GM19043 (cell line): ENCODE data around the gene USP11.

ENCODE experiments used
- ATAC-seq: cut with Tn5 transposase; IDR thresholded peaks from one replicate; pipeline ENCODE4 v1.9.1; 2021; ENCODE audit warnings: low read depth; ENCODE audit not compliant: unreplicated experiment

Gene USP11

DNA sequence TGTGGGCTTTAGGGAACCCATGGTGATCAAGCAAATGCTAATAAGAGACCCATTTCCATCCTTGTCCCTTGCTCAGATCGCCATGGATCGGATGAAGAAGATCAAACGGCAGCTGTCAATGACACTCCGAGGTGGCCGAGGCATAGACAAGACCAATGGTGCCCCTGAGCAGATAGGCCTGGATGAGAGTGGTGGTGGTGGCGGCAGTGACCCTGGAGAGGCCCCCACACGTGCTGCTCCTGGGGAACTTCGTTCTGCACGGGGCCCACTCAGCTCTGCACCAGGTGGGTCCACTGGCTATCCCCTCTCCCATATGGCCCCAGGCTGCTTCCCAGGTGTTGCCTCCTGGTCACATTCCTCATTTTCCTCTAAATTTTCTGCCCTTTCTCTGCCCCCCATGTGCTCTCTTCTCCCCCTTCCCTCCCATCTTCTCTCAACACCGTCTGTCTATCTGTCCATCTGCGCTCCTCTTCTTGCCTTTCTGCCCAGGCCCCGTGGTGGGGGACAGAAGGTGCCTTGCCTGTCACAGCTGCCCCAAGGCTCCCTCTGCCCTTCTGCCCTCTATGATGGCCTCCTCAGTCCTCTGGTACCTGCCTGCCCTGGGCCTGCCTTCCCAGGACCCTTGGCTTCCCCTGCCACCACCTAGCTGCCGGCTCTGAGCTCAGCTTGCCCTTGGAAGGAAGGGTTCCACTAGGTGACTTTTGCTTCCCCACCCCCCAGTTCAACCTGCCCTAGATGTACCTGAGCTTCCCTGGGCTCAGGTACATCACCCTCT lies 9.1 kb upstream of the USP11 start:
- ATAC-seq, result no peak

DNA sequence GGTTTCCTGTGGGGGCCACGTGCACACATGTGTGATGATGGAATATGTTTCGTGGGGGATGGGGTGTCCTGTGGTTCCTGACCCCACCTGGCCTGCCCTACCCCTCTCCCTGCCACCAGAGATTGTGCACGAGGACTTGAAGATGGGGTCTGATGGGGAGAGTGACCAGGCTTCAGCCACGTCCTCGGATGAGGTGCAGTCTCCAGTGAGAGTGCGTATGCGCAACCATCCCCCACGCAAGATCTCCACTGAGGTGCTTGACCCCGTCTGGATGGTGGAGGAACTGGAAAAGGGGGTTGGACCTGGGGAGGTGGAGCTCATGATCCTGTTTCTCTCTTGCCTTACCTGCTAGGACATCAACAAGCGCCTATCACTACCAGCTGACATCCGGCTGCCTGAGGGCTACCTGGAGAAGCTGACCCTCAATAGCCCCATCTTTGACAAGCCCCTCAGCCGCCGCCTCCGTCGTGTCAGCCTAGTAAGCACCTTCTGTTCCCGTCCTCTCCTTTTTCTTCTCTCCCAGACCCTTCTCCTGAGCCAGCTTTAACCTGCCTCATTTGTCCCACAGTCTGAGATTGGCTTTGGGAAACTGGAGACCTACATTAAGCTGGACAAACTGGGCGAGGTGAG lies 8.4 kb upstream of the USP11 start:
- ATAC-seq, result no peak

DNA sequence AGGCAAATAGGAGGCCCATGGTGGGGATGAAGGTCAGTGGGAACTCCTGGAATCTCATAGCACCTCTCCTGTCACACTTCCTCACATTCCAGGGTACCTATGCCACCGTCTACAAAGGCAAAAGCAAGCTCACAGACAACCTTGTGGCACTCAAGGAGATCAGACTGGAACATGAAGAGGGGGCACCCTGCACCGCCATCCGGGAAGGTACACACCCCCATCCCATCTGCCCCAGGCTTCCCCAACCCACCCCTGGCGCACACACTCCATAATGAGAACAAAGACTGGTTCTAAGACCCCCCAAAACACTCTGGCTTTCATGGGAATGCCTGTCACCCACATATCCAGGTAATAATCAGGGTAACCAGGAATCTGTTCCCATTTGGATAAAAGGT lies 7.9 kb upstream of the USP11 start:
- no peak for ATAC-seq

DNA sequence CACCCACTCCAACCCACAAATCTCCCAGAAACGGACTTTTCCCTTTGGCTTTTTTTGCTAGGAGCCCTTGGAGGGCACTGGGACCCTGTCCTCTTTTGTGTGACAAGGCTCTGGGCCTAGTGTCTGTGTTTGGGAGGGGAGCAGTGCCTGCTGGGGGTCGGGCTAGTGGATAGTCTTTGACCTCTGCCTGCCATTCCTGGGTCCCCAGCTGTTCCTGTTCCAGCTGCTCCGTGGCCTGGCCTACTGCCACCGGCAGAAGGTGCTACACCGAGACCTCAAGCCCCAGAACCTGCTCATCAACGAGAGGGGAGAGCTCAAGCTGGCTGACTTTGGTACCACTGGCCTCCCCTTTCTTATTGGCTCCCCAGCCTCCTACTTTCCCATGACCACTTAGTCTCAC lies 6.7 kb upstream of the USP11 start:
- no peak for ATAC-seq

DNA sequence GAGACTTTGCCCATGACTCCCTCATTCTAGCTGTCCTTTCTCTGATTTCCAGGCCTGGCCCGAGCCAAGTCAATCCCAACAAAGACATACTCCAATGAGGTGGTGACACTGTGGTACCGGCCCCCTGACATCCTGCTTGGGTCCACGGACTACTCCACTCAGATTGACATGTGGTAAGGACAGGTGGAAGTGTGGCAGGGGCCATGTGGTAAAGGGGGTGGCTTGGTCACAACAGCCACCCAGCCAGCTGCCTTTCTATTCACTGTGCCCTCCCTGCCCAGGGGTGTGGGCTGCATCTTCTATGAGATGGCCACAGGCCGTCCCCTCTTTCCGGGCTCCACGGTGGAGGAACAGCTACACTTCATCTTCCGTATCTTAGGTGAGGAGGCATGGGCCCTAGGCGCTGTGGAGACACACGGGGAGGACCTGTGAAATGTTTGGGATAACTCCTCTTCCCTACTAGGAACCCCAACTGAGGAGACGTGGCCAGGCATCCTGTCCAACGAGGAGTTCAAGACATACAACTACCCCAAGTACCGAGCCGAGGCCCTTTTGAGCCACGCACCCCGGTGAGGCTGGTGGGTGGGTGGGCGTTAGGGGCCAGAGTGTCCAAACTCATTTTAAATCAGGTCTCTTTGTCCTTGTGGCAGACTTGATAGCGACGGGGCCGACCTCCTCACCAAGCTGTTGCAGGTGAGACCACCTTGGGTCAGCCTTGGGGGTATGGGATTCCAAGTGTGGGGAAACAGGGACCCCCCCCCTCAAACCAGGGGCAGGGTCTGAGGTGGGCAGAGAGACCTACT lies 6.1 kb upstream of the USP11 start:
- no peak for ATAC-seq

DNA sequence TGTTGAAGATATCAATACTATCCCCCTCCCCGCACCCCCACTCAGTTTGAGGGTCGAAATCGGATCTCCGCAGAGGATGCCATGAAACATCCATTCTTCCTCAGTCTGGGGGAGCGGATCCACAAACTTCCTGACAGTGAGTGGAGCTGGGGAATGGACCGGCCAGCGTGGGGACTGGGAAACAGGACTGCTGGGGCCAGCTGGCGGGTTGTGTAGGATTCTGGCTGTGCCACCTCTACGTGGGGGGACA lies 5.5 kb upstream of the USP11 start:
- ATAC-seq, result no peak

DNA sequence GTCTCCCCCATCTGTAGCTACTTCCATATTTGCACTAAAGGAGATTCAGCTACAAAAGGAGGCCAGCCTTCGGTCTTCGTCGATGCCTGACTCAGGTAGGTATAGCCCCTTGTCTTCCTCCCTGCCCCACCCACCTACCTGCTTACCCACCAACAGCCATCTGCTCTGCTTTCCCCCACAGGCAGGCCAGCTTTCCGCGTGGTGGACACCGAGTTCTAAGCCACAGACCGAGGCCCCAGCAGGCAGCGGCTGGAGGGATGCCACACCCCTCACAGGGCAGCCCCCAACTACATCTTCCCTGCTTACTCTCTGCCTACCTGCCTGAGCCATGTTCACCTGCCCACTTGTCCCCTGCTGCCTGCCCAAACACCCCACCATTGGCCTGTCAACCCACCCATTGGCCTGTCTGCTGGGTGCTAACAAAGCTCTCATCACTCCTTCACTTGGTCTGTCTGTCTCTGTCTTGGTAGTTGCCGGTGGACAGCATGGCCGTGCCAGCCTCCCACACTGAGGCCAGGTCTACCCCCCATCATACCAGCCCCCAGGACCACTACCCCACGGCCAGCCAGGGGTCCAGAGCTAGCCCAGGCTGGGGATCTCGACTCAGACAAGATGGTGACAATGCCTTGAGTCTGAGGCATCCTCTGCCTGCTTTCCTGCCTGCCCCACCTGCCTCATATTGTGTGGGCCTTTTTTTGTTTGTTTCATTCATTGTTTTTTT lies 4.1 kb upstream of the USP11 start:
- no peak for ATAC-seq

DNA sequence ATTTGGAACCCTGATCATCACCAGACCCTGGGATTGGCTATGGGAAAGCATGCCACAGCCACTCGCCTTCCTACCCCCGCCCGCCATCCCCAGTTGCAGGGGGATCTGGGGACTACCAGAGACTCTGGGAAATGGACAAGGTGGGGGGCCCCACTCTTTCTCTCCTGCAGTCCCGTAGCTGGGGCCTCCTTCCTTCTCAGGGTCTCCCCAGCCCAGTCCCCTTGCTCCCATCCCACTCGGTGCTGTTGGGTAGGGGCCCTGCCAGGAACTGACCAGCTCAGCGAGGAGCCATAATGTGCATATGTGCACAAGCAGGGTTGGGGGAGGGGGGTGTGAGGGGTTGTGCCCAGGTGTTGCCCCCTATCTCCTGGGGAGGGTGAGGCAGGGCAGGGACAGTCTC lies 3.4 kb upstream of the USP11 start:
- no peak for ATAC-seq

DNA sequence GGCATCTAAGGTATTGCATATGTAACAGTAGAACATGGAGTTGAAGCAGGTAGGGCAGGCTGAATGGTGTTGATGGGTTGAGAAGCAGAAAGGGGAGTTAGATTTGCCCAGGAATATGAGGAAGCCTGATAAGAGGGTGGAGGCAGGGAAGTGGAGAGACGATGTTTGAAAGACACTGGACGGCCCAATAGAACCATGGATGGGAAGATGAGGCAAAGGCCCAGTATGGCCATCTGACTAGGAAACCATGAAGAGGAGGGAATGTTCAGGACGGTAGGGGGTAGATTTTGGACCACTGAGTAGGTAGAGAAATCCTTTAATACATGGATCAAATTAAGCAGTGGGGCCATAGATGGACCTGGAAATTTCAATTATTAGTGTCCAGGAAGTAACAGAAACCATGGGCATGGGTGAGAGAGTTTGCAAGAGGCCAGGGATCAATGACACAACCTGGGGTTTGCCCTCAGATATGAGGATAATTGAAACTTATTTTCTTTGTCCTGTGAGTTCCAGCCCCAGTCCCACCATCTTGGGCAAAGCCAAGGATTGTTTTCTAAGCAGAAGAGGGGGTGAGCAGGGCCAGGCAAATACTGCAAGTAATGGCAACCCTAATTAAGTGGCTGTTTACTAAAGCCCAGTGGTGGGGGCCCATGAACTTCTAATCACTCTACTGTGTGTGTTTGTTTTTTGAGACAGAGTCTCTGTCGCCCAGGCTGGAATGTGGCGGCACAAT lies 2.5 kb upstream of the USP11 start:
- no peak for ATAC-seq

DNA sequence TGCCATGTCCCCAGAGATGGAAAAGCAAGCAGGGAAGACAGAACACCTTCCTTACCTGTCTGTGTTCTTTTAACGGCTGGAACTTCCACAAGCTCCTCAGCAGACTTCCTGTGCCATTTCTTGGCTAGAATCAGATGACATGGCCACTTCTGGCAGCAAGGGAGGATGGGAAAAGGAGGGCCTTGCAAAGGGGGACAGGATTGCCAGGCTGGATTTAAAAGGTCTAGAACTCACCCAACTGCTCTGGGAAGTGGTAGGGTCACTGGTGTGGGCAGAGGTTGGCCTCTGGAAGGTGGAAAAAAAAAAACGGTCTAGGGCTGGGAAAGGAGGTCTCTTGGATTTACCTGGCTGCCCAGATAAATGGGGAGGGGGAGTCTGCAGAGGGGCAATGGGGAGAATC lies 1.6 kb upstream of the USP11 start:
- no peak for ATAC-seq

DNA sequence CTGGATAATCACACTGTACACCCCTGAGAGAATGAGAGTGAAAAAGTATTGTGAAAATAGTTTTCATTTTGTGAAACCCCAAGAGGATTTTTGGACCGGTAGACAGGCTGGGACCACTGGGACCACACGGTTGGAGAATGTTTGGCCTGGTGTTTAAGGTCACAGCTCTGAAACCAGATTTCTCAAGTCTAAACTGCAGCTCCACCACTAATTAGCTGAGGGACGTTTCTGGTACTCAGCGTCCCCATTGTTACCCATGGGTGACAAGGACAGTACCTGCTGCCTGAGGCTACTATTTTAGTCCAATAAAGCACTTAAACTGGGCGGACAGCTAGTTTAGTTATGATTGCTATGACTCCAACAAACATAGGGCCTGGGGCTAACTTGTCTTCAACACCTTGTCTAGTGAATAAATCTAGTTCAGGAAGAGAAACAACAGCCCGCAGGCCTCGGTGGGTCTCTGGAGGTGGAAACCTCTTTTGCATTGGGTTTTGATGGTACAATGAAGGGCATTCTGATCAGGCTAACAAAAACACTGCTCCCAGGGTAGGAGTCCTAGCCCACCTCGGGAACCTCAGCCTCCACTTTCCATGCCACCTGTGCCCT lies 509 bp upstream of the USP11 start:
- no peak for ATAC-seq

DNA sequence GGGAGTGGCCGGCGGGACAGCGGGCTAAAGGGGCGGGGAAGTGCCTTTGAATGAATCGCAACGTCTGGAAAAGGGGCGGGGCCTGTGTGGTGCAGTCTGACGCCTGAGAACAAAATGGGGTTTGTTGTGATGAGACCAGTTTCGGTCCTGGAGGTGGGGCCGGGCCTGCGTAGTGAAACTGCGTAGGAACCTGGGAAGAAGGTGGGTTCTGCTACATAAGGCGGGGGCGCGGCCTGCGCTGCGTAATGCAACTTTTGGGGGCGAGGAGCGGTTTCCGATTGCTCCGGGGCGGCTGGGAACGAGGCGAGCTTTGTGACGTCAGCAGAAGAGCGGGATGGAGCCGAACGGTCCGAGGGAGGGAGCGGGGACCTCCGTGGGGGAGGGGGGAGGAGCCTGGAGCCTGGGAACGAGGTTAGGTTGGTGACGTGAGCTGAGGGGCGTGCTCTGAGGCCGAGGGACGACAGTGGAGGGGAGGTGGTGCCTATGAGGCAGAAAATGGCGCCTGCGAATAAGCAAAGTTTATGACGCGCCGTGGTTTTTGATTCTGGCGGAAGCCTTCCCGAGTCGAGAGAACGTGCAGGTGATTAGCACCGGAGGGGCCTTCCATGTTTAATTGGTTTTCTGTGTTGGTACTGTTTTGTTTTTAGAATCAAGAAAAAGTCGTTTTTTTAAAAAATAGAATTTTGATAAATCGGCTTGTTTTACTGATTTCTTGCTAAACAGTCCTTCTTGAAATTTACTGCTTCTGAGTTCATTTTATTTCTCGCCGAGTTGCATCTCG lies 714 bp downstream of the USP11 start:
- peak; percentile 73 for ATAC-seq

DNA sequence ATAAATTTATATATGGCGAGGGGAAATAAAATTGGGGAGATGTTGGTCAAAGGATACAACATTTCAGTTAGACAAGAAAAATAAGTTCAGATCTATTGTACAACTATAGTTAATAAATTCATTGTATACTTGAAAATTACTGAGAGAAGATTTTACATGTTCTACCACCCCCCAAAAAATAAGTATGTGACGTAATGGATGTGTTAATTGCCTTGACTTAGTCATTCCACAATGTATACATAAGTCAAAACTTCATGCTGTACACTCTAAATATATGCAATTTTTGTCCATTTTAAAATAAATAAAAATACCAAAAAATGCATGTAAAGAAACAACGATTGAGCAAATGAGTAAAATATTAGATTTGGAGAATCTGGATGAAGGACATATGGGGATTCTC lies 1.8 kb downstream of the USP11 start:
- no peak for ATAC-seq

DNA sequence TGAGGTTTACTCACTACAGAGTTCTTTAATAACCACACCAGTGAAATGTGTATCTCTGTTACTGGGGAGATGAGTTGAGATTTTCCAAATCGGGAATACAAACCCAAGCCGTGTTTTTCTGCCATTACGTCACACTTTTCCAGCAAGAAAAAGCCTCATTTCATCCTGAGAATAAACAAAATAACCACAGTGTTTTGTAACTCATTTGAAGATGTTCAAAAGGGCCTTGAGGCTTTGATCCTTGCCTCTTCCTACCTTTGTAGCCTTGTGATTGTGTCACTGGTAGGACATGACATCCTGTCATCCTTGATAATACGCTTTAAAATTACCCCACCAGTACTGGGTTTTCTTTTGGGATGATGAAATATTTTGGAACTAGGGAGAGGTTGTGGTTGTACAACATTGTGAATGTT lies 2.9 kb downstream of the USP11 start:
- no peak for ATAC-seq

DNA sequence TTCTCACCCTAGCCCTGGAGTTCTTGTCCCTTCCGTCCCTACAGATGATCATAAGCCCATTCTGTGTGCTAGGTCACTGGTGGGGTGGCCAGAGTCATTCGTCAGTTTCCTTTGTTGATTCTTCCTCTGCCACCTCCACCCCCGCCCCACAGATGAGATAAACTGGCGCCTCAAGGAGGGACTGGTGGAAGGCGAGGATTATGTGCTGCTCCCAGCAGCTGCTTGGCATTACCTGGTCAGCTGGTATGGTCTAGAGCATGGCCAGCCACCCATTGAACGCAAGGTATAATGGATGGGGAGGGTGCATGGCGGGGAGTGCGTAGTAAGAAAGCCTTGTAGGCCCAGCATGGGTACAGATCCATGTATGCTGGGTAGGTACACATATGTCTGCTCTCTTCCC lies 6.4 kb downstream of the USP11 start:
- no peak for ATAC-seq

DNA sequence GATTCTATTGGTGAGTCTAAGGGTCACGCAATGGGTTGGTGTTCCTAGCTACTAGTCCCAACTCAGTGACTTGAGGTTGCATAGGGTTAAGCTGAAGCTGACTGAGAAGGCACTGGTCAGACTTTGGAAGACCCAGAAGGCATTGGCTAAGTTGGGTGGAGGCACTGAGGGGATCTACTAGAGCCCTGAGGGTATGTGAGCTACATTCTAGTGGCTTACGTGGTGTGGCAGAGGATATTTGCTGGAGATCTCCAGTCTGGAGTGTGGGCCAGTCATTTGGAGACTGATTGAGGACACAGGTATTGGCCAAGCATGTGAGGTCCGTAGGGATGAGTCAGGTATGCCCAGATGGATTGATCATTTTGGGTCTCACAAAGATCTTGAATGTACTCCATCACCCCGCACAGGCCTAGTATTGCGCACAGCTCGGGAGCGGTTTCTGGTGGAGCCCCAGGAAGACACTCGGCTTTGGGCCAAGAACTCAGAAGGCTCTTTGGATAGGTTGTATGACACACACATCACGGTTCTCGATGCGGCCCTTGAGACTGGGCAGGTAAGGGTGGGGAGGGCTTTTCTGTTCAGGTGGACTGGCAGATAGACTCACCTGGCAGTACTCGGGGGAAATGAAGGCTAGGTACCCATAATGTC lies 7.2 kb downstream of the USP11 start:
- no peak for ATAC-seq

DNA sequence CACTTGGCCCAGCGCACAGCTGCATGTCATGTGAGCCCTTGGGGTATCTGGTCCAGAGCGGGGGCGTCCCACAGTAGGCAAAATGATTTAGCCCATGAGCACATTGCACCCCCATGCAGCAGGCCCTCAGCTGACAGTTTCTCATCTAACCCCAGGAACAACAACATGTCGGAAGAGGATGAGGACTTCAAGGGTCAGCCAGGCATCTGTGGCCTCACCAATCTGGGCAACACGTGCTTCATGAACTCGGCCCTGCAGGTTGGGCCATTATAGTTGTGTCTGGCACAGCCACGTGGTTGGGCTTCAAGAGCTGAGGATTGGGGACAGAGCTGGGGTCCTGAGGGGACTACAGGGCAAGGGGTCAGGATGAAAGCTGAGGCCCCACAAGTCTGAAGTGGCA lies 7.8 kb downstream of the USP11 start:
- ATAC-seq, result no peak

DNA sequence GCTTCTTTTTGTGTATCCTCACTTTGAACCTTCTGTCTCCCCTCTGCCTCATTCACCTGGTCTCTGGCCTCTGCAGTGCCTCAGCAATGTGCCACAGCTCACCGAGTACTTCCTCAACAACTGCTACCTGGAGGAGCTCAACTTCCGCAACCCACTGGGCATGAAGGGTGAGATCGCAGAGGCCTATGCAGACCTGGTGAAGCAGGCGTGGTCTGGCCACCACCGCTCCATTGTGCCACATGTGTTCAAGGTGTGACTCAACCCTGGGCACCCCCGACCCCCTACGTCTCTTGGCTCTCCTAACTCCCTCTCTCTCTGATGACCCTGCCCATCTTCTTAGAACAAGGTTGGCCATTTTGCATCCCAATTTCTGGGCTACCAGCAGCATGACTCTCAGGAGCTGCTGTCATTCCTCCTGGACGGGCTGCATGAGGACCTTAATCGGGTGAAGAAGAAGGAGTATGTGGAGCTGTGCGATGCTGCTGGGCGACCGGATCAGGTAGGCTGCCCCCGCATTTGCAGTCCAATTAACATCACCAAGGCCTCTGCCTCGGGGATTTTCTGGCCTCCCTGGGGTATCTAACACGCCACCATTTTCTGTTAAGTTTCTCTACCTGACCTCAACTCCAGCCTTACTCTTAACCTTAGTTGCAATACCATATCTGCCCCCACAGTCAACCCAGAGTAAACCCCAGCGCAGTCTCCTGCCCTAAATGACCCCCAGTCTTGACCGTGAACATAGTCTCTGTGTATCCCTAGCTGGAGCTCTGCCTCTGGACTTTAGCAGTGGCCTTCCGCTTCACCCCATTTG lies 8.6 kb downstream of the USP11 start:
- ATAC-seq, result no peak
